GM23338 (cell line): ENCODE measurements around the gene DEXI. TPM values are rescaled to one million over a fixed set of nuclear protein-coding genes. Genes with fewer than 3 reads are reported as not detected.

Source experiments
- ATAC-seq: fragments of 200-7000 bp; cut with Tn5 transposase; 3 replicates; pipeline ENCODE4 v1.9.1; 2020
- DNase-seq: peaks from one replicate; pipeline ENCODE4 v3.0.0-alpha.2; 2015; ENCODE audit warnings: low spot score
- H2AFZ ChIP-seq: fragments of 200-600 bp; sonication (generic); 2 replicates; pipeline ENCODE4 v1.8.0; 2016; ENCODE audit warnings: antibody characterized with exemption, mild to moderate bottlenecking, moderate library complexity
- H3F3A ChIP-seq: fragments of 200-600 bp; sonication (generic); replicated peaks from 2 replicates; pipeline ENCODE4 v1.8.0; 2017; ENCODE audit warnings: antibody characterized with exemption, mixed run types, low read depth
- H3K27ac ChIP-seq: fragments of 200-600 bp; sonication (generic); 2 replicates; pipeline ENCODE4 v1.6.1; 2016; ENCODE audit warnings: low read depth
- H3K27me3 ChIP-seq: fragments of 200-600 bp; sonication (generic); 2 replicates; pipeline ENCODE4 v1.8.0; 2016; ENCODE audit warnings: mild to moderate bottlenecking, mixed run types, moderate library complexity; ENCODE audit not compliant: insufficient read depth
- H3K36me3 ChIP-seq: fragments of 200-600 bp; sonication (generic); 2 replicates; pipeline ENCODE4 v1.8.0; 2016; ENCODE audit warnings: mild to moderate bottlenecking; ENCODE audit not compliant: insufficient read depth
- H3K4me1 ChIP-seq: fragments of 200-600 bp; sonication (generic); 2 replicates; pipeline ENCODE4 v1.8.0; 2016; ENCODE audit warnings: mild to moderate bottlenecking, moderate library complexity; ENCODE audit not compliant: insufficient read depth
- H3K4me2 ChIP-seq: fragments of 200-600 bp; sonication (generic); 2 replicates; pipeline ENCODE4 v1.7.1; 2017; ENCODE audit warnings: mixed run types
- H3K4me3 ChIP-seq: fragments of 200-600 bp; sonication (generic); 2 replicates; pipeline ENCODE4 v1.6.1; 2016; ENCODE audit warnings: mixed run types
- H3K79me2 ChIP-seq: fragments of 200-600 bp; sonication (generic); replicated peaks from 2 replicates; pipeline ENCODE4 v1.8.0; 2017; ENCODE audit warnings: mild to moderate bottlenecking; ENCODE audit not compliant: insufficient read depth
- H3K9me2 ChIP-seq: fragments of 200-600 bp; sonication (generic); 2 replicates; pipeline ENCODE4 v1.8.0; 2017; ENCODE audit not compliant: insufficient read depth
- H4K20me1 ChIP-seq: fragments of 200-600 bp; sonication (generic); replicated peaks from 2 replicates; pipeline ENCODE4 v1.8.0; 2017; ENCODE audit warnings: mild to moderate bottlenecking; ENCODE audit not compliant: insufficient read depth
- H3K27ac Mint-ChIP-seq: 2 replicates; pipeline ENCODE4 v1.8.0; 2020; ENCODE audit warnings: inconsistent platforms, mild to moderate bottlenecking, moderate library complexity, mixed read lengths
- H3K27me3 Mint-ChIP-seq: 3 replicates; pipeline ENCODE4 v1.8.0; 2022; ENCODE audit warnings: low read depth, mild to moderate bottlenecking, moderate library complexity, mixed read lengths, inconsistent platforms; ENCODE audit not compliant: insufficient read depth, poor library complexity
- H3K36me3 Mint-ChIP-seq: 3 replicates; pipeline ENCODE4 v1.8.0; 2021; ENCODE audit warnings: low read depth, mild to moderate bottlenecking, inconsistent platforms, moderate library complexity, mixed read lengths
- H3K4me1 Mint-ChIP-seq: 3 replicates; pipeline ENCODE4 v1.8.0; 2020; ENCODE audit warnings: mild to moderate bottlenecking, inconsistent platforms, mixed read lengths
- H3K4me3 Mint-ChIP-seq: 3 replicates; pipeline ENCODE4 v1.8.0; 2021; ENCODE audit warnings: moderate library complexity, mild to moderate bottlenecking, inconsistent platforms, mixed read lengths
- H3K9me3 Mint-ChIP-seq: 3 replicates; pipeline ENCODE4 v1.8.0; 2020; ENCODE audit warnings: moderate library complexity, mild to moderate bottlenecking, inconsistent platforms, mixed read lengths
- CREB1 ChIP-seq: fragments of 250-450 bp; sonication (Bioruptor Pico); IDR thresholded peaks from 2 replicates; pipeline ENCODE4 v1.5.0; 2020; ENCODE audit warnings: low read depth, mild to moderate bottlenecking, moderate library complexity
- EZH2 ChIP-seq: fragments of 200-600 bp; sonication (generic); IDR thresholded peaks from one replicate; pipeline ENCODE4 v1.8.0; 2017; ENCODE audit warnings: antibody characterized with exemption, mild to moderate bottlenecking, low read depth; ENCODE audit not compliant: unreplicated experiment
- EZH2phosphoT487 ChIP-seq: fragments of 200-600 bp; sonication (generic); IDR thresholded peaks from one replicate; pipeline ENCODE4 v1.8.1; 2018; ENCODE audit warnings: antibody characterized with exemption; ENCODE audit not compliant: unreplicated experiment
- JUNB ChIP-seq: IDR thresholded peaks from one replicate; pipeline ENCODE4 v1.6.1; 2016; ENCODE audit warnings: antibody characterized with exemption; ENCODE audit not compliant: unreplicated experiment
- NANOG ChIP-seq: IDR thresholded peaks from 2 replicates; pipeline ENCODE4 v1.6.1; 2016; ENCODE audit warnings: antibody characterized with exemption, borderline replicate concordance
- POLR2AphosphoS5 ChIP-seq: IDR thresholded peaks from 2 replicates; pipeline ENCODE4 v1.6.1; 2016; ENCODE audit warnings: antibody characterized with exemption, low read depth
- STAT1 ChIP-seq: IDR thresholded peaks from one replicate; pipeline ENCODE4 v1.6.1; 2016; ENCODE audit warnings: antibody characterized with exemption; ENCODE audit not compliant: unreplicated experiment
- ZNF114 ChIP-seq: fragments of 250-450 bp; sonication (Bioruptor Pico); IDR thresholded peaks from 2 replicates; pipeline ENCODE4 v1.5.0; 2020; ENCODE audit warnings: mild to moderate bottlenecking, moderate library complexity
- ZNF331 ChIP-seq: fragments of 250-450 bp; sonication (Bioruptor Pico); IDR thresholded peaks from 2 replicates; pipeline ENCODE4 v1.5.0; 2020; ENCODE audit warnings: low read depth, mild to moderate bottlenecking, moderate library complexity
- polyA plus RNA-seq: library from polyadenylated mRNA; unstranded; fragments of >200 nt; fragmentation: Nextera tagmentation; extraction: Ambion mirVana; gene quantifications from 2 replicates; pipeline ENCODE4 v1.2.1, GENCODE V29; 2016
- total RNA-seq: library from RNA; depleted of rRNA; stranded (reverse); fragments of >200 nt; shearing (Covaris generic); gene quantifications from 2 replicates; pipeline ENCODE4 v1.2.3, GENCODE V29; 2014
- TF ChIP-seq, protein P1 (sequence below): fragments of 250-450 bp; sonication (Bioruptor Pico); IDR thresholded peaks from 2 replicates; pipeline ENCODE4 v1.5.0; 2020; ENCODE audit warnings: mild to moderate bottlenecking, moderate library complexity
- TF ChIP-seq, protein P2 (sequence below): IDR thresholded peaks from one replicate; pipeline ENCODE4 v1.6.1; 2018; ENCODE audit warnings: antibody characterized with exemption; ENCODE audit not compliant: unreplicated experiment
- TF ChIP-seq, protein P3 (sequence below): IDR thresholded peaks from 2 replicates; pipeline ENCODE4 v1.6.1; 2016; ENCODE audit warnings: antibody characterized with exemption
- TF ChIP-seq, protein P4 (sequence below), 2 experiments: fragments of 200-600 bp in 1 of 2; sonication (generic) in 1 of 2; conservative IDR thresholded peaks; 2 replicates each; pipeline versions ENCODE4 v1.5.1 to v1.6.1; 2016 to 2017; ENCODE audit warnings: antibody characterized with exemption in 2 of 2, low read depth in 2 of 2, mild to moderate bottlenecking in 2 of 2, moderate library complexity in 1 of 2

DEXI gene
- total and polyA plus RNA-seq, 2 experiments from 2014 or later, result 26.5 to 58.2 TPM

DNA sequence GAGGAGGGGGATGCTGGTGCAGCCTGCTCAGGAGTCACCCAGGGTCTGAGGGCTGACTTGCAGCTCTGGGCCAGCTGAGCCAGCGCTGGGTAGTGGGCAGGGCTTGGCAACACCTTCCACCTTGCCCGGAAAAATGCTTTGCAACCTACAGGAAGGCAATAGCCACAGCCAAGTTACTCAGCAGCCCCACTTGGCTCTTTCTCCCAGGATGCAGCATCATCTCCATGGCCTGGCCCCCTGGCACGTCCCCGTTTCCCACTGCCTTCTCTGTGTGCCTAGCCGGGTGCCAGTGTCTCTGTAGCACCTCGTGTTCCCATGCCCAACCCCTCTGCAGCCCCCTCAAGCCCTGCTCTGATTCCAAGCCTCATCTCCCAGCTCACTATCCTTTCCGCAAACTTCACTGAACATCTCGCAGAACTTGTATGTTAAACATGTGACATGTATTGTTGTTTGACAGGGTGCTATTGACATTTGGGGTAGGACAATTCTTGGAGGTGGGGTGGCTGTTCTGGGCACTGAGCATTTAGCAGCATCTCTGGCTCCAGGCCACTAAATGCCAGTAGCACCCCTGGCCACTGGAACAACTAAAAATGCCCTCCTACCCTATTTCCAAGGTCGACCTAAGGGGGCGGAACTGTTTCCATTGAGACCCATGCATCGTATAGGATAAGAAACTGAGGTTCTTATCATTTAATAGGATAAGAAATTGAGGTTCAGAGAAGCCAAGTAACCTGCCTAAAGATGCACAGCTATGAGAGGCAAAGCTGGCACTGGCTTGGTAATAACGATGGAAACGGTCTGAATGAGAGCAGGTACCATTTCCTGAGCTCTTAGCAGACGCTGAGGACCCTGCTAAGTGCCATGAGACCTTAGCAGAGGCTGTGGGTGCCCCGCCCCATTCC lies 12.2 kb downstream of the DEXI start:
- Mint-ChIP-seq H3K9me3 (no peaks in the 10 kb centered on the region), H3K4me1 (no peaks in the 10 kb centered on the region), H3K36me3 (peaks cover 13% of the 10 kb centered on the region), H3K27ac (no peak overlapping the region), H3K27me3 (peaks cover 8% of the 10 kb centered on the region), H3K4me3 (no peak overlapping the region)
- Histone ChIP-seq H3K79me2 (peaks cover 7% of the 10 kb centered on the region), H3K4me1 (no peaks in the 10 kb centered on the region), H3K27ac (no peak overlapping the region), H3K4me2 (no peak overlapping the region), H3K9me2 (no peaks in the 10 kb centered on the region), H3F3A (no peaks in the 10 kb centered on the region), H4K20me1 (peaks cover 9% of the 10 kb centered on the region; the same call in 1 of the 2 replicates), H3K27me3 (no peaks in the 10 kb centered on the region), H2AFZ (no peak overlapping the region), H3K4me3 (no peak overlapping the region), H3K36me3 (no peaks in the 10 kb centered on the region; the same call in 1 of the 2 replicates)
- TF ChIP-seq, protein P1, sequence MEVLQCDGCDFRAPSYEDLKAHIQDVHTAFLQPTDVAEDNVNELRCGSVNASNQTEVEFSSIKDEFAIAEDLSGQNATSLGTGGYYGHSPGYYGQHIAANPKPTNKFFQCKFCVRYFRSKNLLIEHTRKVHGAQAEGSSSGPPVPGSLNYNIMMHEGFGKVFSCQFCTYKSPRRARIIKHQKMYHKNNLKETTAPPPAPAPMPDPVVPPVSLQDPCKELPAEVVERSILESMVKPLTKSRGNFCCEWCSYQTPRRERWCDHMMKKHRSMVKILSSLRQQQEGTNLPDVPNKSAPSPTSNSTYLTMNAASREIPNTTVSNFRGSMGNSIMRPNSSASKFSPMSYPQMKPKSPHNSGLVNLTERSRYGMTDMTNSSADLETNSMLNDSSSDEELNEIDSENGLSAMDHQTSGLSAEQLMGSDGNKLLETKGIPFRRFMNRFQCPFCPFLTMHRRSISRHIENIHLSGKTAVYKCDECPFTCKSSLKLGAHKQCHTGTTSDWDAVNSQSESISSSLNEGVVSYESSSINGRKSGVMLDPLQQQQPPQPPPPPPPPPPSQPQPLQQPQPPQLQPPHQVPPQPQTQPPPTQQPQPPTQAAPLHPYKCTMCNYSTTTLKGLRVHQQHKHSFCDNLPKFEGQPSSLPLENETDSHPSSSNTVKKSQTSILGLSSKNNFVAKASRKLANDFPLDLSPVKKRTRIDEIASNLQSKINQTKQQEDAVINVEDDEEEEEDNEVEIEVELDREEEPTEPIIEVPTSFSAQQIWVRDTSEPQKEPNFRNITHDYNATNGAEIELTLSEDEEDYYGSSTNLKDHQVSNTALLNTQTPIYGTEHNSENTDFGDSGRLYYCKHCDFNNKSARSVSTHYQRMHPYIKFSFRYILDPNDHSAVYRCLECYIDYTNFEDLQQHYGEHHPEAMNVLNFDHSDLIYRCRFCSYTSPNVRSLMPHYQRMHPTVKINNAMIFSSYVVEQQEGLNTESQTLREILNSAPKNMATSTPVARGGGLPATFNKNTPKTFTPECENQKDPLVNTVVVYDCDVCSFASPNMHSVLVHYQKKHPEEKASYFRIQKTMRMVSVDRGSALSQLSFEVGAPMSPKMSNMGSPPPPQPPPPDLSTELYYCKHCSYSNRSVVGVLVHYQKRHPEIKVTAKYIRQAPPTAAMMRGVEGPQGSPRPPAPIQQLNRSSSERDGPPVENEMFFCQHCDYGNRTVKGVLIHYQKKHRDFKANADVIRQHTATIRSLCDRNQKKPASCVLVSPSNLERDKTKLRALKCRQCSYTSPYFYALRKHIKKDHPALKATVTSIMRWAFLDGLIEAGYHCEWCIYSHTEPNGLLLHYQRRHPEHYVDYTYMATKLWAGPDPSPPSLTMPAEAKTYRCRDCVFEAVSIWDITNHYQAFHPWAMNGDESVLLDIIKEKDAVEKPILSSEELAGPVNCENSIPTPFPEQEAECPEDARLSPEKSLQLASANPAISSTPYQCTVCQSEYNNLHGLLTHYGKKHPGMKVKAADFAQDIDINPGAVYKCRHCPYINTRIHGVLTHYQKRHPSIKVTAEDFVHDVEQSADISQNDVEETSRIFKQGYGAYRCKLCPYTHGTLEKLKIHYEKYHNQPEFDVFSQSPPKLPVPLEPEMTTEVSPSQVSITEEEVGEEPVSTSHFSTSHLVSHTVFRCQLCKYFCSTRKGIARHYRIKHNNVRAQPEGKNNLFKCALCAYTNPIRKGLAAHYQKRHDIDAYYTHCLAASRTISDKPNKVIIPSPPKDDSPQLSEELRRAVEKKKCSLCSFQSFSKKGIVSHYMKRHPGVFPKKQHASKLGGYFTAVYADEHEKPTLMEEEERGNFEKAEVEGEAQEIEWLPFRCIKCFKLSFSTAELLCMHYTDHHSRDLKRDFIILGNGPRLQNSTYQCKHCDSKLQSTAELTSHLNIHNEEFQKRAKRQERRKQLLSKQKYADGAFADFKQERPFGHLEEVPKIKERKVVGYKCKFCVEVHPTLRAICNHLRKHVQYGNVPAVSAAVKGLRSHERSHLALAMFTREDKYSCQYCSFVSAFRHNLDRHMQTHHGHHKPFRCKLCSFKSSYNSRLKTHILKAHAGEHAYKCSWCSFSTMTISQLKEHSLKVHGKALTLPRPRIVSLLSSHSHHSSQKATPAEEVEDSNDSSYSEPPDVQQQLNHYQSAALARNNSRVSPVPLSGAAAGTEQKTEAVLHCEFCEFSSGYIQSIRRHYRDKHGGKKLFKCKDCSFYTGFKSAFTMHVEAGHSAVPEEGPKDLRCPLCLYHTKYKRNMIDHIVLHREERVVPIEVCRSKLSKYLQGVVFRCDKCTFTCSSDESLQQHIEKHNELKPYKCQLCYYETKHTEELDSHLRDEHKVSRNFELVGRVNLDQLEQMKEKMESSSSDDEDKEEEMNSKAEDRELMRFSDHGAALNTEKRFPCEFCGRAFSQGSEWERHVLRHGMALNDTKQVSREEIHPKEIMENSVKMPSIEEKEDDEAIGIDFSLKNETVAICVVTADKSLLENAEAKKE, result no peak
- no peak for TF ChIP-seq EZH2
- no peak for TF ChIP-seq NANOG
- TF ChIP-seq EZH2phosphoT487, result no peak
- no peak for TF ChIP-seq JUNB
- TF ChIP-seq ZNF114, result no peak
- no peak for TF ChIP-seq CREB1
- TF ChIP-seq STAT1, result no peak
- TF ChIP-seq, protein P2, sequence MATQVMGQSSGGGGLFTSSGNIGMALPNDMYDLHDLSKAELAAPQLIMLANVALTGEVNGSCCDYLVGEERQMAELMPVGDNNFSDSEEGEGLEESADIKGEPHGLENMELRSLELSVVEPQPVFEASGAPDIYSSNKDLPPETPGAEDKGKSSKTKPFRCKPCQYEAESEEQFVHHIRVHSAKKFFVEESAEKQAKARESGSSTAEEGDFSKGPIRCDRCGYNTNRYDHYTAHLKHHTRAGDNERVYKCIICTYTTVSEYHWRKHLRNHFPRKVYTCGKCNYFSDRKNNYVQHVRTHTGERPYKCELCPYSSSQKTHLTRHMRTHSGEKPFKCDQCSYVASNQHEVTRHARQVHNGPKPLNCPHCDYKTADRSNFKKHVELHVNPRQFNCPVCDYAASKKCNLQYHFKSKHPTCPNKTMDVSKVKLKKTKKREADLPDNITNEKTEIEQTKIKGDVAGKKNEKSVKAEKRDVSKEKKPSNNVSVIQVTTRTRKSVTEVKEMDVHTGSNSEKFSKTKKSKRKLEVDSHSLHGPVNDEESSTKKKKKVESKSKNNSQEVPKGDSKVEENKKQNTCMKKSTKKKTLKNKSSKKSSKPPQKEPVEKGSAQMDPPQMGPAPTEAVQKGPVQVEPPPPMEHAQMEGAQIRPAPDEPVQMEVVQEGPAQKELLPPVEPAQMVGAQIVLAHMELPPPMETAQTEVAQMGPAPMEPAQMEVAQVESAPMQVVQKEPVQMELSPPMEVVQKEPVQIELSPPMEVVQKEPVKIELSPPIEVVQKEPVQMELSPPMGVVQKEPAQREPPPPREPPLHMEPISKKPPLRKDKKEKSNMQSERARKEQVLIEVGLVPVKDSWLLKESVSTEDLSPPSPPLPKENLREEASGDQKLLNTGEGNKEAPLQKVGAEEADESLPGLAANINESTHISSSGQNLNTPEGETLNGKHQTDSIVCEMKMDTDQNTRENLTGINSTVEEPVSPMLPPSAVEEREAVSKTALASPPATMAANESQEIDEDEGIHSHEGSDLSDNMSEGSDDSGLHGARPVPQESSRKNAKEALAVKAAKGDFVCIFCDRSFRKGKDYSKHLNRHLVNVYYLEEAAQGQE, result no peak
- TF ChIP-seq POLR2AphosphoS5, result no peak
- TF ChIP-seq, protein P3, sequence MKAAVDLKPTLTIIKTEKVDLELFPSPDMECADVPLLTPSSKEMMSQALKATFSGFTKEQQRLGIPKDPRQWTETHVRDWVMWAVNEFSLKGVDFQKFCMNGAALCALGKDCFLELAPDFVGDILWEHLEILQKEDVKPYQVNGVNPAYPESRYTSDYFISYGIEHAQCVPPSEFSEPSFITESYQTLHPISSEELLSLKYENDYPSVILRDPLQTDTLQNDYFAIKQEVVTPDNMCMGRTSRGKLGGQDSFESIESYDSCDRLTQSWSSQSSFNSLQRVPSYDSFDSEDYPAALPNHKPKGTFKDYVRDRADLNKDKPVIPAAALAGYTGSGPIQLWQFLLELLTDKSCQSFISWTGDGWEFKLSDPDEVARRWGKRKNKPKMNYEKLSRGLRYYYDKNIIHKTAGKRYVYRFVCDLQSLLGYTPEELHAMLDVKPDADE, result no peak
- TF ChIP-seq, protein P4, sequence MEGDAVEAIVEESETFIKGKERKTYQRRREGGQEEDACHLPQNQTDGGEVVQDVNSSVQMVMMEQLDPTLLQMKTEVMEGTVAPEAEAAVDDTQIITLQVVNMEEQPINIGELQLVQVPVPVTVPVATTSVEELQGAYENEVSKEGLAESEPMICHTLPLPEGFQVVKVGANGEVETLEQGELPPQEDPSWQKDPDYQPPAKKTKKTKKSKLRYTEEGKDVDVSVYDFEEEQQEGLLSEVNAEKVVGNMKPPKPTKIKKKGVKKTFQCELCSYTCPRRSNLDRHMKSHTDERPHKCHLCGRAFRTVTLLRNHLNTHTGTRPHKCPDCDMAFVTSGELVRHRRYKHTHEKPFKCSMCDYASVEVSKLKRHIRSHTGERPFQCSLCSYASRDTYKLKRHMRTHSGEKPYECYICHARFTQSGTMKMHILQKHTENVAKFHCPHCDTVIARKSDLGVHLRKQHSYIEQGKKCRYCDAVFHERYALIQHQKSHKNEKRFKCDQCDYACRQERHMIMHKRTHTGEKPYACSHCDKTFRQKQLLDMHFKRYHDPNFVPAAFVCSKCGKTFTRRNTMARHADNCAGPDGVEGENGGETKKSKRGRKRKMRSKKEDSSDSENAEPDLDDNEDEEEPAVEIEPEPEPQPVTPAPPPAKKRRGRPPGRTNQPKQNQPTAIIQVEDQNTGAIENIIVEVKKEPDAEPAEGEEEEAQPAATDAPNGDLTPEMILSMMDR (conservative IDR thresholded peaks at IDR 0.05; ENCODE audit: low read depth in 2 of 2), result no peak
- TF ChIP-seq ZNF331 (CRISPR knock-in tag), result no peak
- no peak for ATAC-seq
- no peak for DNase-seq
